HEK293 (cell line): ENCODE results near the gene RXFP1.

Experiments used
- CTCF ChIP-seq: fragments of 450-650 bp; formaldehyde crosslinking; IDR thresholded peaks from 2 replicates; pipeline ENCODE4 v1.5.1; 2016; ENCODE audit warnings: missing biosample characterization, missing genetic modification characterization
- REST ChIP-seq: fragments of 450-650 bp; formaldehyde crosslinking; IDR thresholded peaks from 2 replicates; pipeline ENCODE4 v1.5.1; 2016; ENCODE audit warnings: missing biosample characterization, missing genetic modification characterization
- ZBTB8A ChIP-seq: fragments of 450-650 bp; formaldehyde crosslinking; IDR thresholded peaks from 2 replicates; pipeline ENCODE4 v1.5.1; 2016; ENCODE audit warnings: missing biosample characterization, missing genetic modification characterization
- ZNF140 ChIP-seq: fragments of 450-650 bp; formaldehyde crosslinking; IDR thresholded peaks from 2 replicates; pipeline ENCODE4 v1.5.1; 2016; ENCODE audit warnings: missing biosample characterization, missing genetic modification characterization
- ZNF280D ChIP-seq: fragments of 450-650 bp; formaldehyde crosslinking; IDR thresholded peaks from 2 replicates; pipeline ENCODE4 v1.5.1; 2016; ENCODE audit warnings: missing biosample characterization, missing genetic modification characterization
- ZNF510 ChIP-seq: fragments of 450-650 bp; formaldehyde crosslinking; IDR thresholded peaks from 2 replicates; pipeline ENCODE4 v1.5.1; 2018; ENCODE audit warnings: mild to moderate bottlenecking, missing genetic modification characterization, missing biosample characterization; ENCODE audit not compliant: insufficient replicate concordance
- ZNF596 ChIP-seq: fragments of 450-650 bp; IDR thresholded peaks from 2 replicates; pipeline ENCODE4 v1.5.0; 2018; ENCODE audit warnings: missing biosample characterization, mild to moderate bottlenecking, missing genetic modification characterization, moderate library complexity
- ZNF624 ChIP-seq: fragments of 450-650 bp; formaldehyde crosslinking; IDR thresholded peaks from 2 replicates; pipeline ENCODE4 v1.5.1; 2017; ENCODE audit warnings: missing biosample characterization, missing genetic modification characterization
- ZNF776 ChIP-seq: fragments of 450-650 bp; formaldehyde crosslinking; IDR thresholded peaks from 2 replicates; pipeline ENCODE4 v1.5.0; 2017; ENCODE audit warnings: missing biosample characterization, missing genetic modification characterization, borderline replicate concordance

GRCh38 chr4:158606969-158607368, 85.3 kb downstream of the RXFP1 start:
- TF ChIP-seq REST (tag by site-specific recombination) (no peak), ZNF280D (no peak), CTCF (tag by site-specific recombination) (no peak), ZNF776 (tag by site-specific recombination) (no peak), ZNF510 (tag by site-specific recombination) (no peak), ZNF596 (tag by site-specific recombination) (no peak), ZBTB8A (tag by site-specific recombination) (no peak), ZNF140 (tag by site-specific recombination) (no peak), ZNF624 (tag by site-specific recombination) (no peak)
